Choroid plexus epithelial cell (primary cell): ENCODE data around the gene RAPGEF4.

ENCODE experiments used
- DNase-seq: peaks from one replicate; pipeline ENCODE4 v3.0.0-alpha.2; 2010; ENCODE audit warnings: low read depth
- H3K4me3 ChIP-seq: 2 replicates; pipeline ENCODE4 v1.5.1; 2011; ENCODE audit warnings: low read depth, mild to moderate bottlenecking, control low read depth, low read length, moderate library complexity
- TF ChIP-seq, protein P1 (sequence below): conservative IDR thresholded peaks from 2 replicates; pipeline ENCODE4 v1.5.1; 2011; ENCODE audit warnings: low read depth, mild to moderate bottlenecking, control low read depth, inconsistent platforms, low read length, moderate library complexity

Gene RAPGEF4

GRCh38 chr2:172919732-172920131, 184.1 kb downstream of the RAPGEF4 start:
- TF ChIP-seq, protein P1, sequence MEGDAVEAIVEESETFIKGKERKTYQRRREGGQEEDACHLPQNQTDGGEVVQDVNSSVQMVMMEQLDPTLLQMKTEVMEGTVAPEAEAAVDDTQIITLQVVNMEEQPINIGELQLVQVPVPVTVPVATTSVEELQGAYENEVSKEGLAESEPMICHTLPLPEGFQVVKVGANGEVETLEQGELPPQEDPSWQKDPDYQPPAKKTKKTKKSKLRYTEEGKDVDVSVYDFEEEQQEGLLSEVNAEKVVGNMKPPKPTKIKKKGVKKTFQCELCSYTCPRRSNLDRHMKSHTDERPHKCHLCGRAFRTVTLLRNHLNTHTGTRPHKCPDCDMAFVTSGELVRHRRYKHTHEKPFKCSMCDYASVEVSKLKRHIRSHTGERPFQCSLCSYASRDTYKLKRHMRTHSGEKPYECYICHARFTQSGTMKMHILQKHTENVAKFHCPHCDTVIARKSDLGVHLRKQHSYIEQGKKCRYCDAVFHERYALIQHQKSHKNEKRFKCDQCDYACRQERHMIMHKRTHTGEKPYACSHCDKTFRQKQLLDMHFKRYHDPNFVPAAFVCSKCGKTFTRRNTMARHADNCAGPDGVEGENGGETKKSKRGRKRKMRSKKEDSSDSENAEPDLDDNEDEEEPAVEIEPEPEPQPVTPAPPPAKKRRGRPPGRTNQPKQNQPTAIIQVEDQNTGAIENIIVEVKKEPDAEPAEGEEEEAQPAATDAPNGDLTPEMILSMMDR: no peak
- no peak overlapping the region for H3K4me3 ChIP-seq
- DNase-seq: no peak

DNA sequence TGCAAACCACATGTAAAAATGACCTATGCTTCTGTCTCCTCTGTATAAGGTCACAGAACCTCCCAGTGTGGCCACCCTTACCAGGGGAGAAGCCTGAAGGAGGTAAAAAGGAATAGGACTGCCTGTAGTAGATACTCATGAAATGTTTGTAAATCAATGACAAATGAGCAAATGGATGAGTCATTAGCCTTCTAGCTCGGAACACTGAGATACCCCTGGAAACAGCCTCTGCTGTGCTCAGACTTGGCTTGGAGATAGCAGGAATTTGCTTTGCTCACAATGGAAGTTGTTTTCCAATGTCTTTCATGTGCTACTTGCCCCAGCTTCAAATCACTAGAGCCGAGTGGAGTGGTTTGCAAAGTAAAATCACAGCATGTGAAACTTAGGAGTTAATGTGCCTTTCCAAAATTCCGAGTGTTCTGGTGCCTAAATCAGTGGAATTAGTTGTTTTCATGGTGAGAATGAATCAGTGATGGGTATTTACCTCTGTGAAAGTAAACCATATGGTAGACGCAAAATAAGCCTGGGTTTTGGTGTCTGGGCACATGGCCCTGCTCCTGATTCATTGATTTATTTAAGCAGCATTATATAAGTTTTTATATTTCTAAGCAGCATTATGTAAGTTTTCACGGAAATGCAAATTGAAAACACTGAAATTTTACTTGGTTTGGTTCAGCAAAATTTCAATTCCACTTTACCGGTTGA, 186.0 kb downstream of the RAPGEF4 start:
- DNase-seq: peak; percentile 72
- no peak overlapping the region for H3K4me3 ChIP-seq

DNA sequence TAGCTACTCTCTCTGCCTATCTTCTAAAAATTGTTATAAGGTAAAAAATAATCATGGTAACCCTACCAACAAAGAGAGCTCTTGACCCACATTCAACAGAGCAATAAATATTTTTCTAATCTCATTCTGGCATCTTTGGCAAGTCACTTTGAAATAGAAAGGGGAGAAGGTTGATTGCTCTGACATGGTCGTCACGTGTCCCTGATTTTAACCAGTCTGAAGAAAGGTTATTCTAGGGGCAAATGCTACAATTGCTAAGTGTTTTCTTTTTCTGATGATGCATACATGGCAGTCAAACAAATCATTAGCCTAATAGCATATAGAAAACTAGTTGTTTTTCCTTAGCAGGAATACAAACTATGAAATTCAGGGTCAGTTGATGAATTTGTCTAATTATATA, 186.7 kb downstream of the RAPGEF4 start:
- TF ChIP-seq, protein P1: no peak
- DNase-seq: no peak
- no peak overlapping the region for H3K4me3 ChIP-seq

More for the DNA sequence above, 186.0 kb downstream of the RAPGEF4 start:
- TF ChIP-seq, protein P1: no peak

DNA sequence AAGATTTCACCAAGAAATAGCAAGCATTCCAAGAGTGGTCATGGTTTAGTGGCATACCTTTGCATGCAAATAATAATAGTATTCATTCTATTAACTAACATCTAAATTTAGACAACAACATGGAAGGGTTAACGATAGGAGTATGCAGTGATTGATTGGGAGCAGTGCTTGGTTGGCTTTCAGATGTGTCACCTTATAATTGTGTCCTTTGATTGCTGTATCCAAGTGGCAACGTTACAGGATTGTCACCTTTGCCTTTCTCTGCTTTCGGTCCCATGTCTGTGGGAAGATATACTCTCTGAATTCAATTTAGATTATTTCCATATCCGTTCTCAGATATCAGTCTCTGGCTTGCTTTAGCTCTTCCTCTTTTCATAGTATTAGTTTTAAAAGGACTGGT, 187.2 kb downstream of the RAPGEF4 start:
- no peak for DNase-seq
- TF ChIP-seq, protein P1: no peak
- H3K4me3 ChIP-seq: no peak overlapping the region

DNA sequence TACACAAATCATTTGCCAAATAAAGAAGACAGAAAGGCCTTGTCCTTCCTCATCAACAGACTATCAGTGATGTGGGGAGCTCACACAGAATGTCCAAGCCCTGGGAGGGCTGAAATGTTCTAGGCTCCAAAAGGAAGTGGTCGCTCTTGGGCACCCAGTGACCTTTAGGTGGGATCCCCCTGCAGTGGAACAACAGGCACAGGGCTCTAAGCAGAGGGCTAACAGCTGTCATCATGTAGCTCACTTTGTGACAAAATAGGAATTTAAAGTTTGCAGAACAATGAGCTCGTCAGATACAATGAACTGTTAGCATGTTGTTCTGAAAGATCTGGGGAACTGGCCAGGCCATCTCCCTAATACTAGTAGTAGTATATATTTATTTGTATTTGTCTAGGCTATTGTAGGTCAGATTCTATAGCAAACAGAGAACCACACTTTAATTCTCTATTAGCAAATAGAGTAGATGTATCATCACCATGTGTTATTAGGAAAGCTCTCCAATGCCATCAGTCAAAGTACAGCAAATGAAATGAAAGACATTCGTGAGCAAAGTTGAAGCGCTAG, 188.5 kb downstream of the RAPGEF4 start:
- H3K4me3 ChIP-seq: no peak overlapping the region
- DNase-seq: no peak
- TF ChIP-seq, protein P1: no peak

GRCh38 chr2:172925600-172925999, 190.0 kb downstream of the RAPGEF4 start:
- no peak overlapping the region for H3K4me3 ChIP-seq
- TF ChIP-seq, protein P1: no peak
- no peak for DNase-seq
